Large intestine (tissue), 3 donors: ENCODE measurements around the gene RNF144A. TPM values are rescaled to one million over a fixed set of nuclear protein-coding genes. Genes with fewer than 3 reads are reported as not detected.

Experiments used
- DNase-seq, 2 donors: peaks; one replicate each; pipeline versions ENCODE4 v3.0.0 to v3.0.0-alpha.2; 2013
- H3K27ac ChIP-seq: one replicate; pipeline ENCODE4 v1.5.1; 2013; ENCODE audit warnings: low read length
- H3K27me3 ChIP-seq: 2 replicates; pipeline ENCODE4 v1.6.1; 2013; ENCODE audit warnings: low read length; ENCODE audit not compliant: control insufficient read depth, insufficient read depth
- H3K36me3 ChIP-seq: 2 replicates; pipeline ENCODE4 v1.6.1; 2013; ENCODE audit warnings: low read length; ENCODE audit not compliant: control insufficient read depth, insufficient read depth
- H3K4me1 ChIP-seq: one replicate; pipeline ENCODE4 v1.6.1; 2013; ENCODE audit warnings: low read length; ENCODE audit not compliant: control insufficient read depth, insufficient read depth
- H3K4me3 ChIP-seq: one replicate; pipeline ENCODE4 v1.5.1; 2013; ENCODE audit warnings: low read length
- H3K9me3 ChIP-seq: one replicate; pipeline ENCODE4 v1.6.1; 2013; ENCODE audit warnings: mild to moderate bottlenecking, low read depth, low read length, moderate library complexity; ENCODE audit not compliant: control insufficient read depth
- WGBS: methylation state at CpG from one replicate; pipeline ENCODE4 v1.1.5; 2013; ENCODE audit warnings: low lambda C conversion rate; ENCODE audit not compliant: insufficient coverage; 5-methylcytosine and 5-hydroxymethylcytosine counted together
- polyA plus RNA-seq: library from polyadenylated mRNA; unstranded; fragments of 120-200 nt; gene quantifications from one replicate; pipeline ENCODE4 v1.2.1, GENCODE V29; 2013

RNF144A gene
- polyA plus RNA-seq, 1 donor: 7.2 TPM

GRCh38 chr2:7015007-7015950 is 98.1 kb downstream of the RNF144A start:
- Histone ChIP-seq H3K36me3 (no peaks in the 10 kb centered on the region), H3K4me3 (no peak overlapping the region), H3K9me3 (no peaks in the 10 kb centered on the region), H3K27me3 (no peaks in the 10 kb centered on the region), H3K4me1 (no peaks in the 10 kb centered on the region), H3K27ac (no peak overlapping the region)
- no peak for DNase-seq
- WGBS: no CpG with 5 or more reads among the region's 12 CpGs

- no peaks in the 10 kb centered on the region for H3K9me3 ChIP-seq
- H3K36me3 ChIP-seq: no peaks in the 10 kb centered on the region
- DNase-seq: no peak
- H3K4me3 ChIP-seq: no peak overlapping the region
- H3K27me3 ChIP-seq: no peaks in the 10 kb centered on the region
- 75% methylated on average over 2 of the region's 3 CpGs for WGBS
- H3K4me1 ChIP-seq: no peaks in the 10 kb centered on the region
- H3K27ac ChIP-seq: no peak overlapping the region
These were observed 98.9 kb downstream of the RNF144A start for GRCh38 chr2:7016148-7016547.

- Histone ChIP-seq H3K4me1 (no peaks in the 10 kb centered on the region), H3K4me3 (no peak overlapping the region), H3K9me3 (no peaks in the 10 kb centered on the region), H3K27ac (no peak overlapping the region), H3K27me3 (no peaks in the 10 kb centered on the region), H3K36me3 (no peaks in the 10 kb centered on the region)
- DNase-seq: no peak
- WGBS: no CpG with 5 or more reads among the region's 11 CpGs
These were observed 99.5 kb downstream of the RNF144A start for GRCh38 chr2:7016601-7017211.

GRCh38 chr2:7017671-7018281 is 100.6 kb downstream of the RNF144A start:
- Histone ChIP-seq H3K27me3 (no peaks in the 10 kb centered on the region), H3K36me3 (no peaks in the 10 kb centered on the region), H3K4me3 (no peak overlapping the region), H3K4me1 (peaks cover 2% of the 10 kb centered on the region), H3K27ac (no peak overlapping the region), H3K9me3 (no peaks in the 10 kb centered on the region)
- DNase-seq: no peak
- WGBS: no CpG with 5 or more reads among the region's 14 CpGs

- Histone ChIP-seq H3K4me3 (no peak overlapping the region), H3K36me3 (no peaks in the 10 kb centered on the region), H3K9me3 (no peaks in the 10 kb centered on the region), H3K4me1 (peaks cover 6% of the 10 kb centered on the region), H3K27me3 (no peaks in the 10 kb centered on the region), H3K27ac (no peak overlapping the region)
- no CpG with 5 or more reads among the region's 12 CpGs for WGBS
- DNase-seq: no peak
These were observed 101.1 kb downstream of the RNF144A start for GRCh38 chr2:7018282-7018701.

GRCh38 chr2:7018767-7019166 is 101.6 kb downstream of the RNF144A start:
- Histone ChIP-seq H3K27me3 (no peaks in the 10 kb centered on the region), H3K4me1 (peaks cover 8% of the 10 kb centered on the region), H3K36me3 (no peaks in the 10 kb centered on the region), H3K27ac (no peak overlapping the region), H3K9me3 (no peaks in the 10 kb centered on the region), H3K4me3 (no peak overlapping the region)
- DNase-seq: no peak
- no CpG with 5 or more reads among the region's 5 CpGs for WGBS

GRCh38 chr2:7019191-7019590 is 102.0 kb downstream of the RNF144A start:
- peaks cover 8% of the 10 kb centered on the region for H3K4me1 ChIP-seq
- no peaks in the 10 kb centered on the region for H3K36me3 ChIP-seq
- DNase-seq: no peak
- H3K27me3 ChIP-seq: no peaks in the 10 kb centered on the region
- no peak overlapping the region for H3K27ac ChIP-seq
- no CpG with 5 or more reads among the region's 17 CpGs for whole genome bisulfite sequencing
- H3K9me3 ChIP-seq: no peaks in the 10 kb centered on the region
- no peak overlapping the region for H3K4me3 ChIP-seq

- Histone ChIP-seq H3K27me3 (no peaks in the 10 kb centered on the region), H3K4me1 (peaks cover 8% of the 10 kb centered on the region), H3K27ac (no peak overlapping the region), H3K4me3 (no peak overlapping the region), H3K9me3 (no peaks in the 10 kb centered on the region), H3K36me3 (no peaks in the 10 kb centered on the region)
- no CpG with 5 or more reads among the region's 6 CpGs for WGBS
- DNase-seq: no peak
These were observed 102.8 kb downstream of the RNF144A start for GRCh38 chr2:7020059-7020458.

- H3K9me3 ChIP-seq: no peaks in the 10 kb centered on the region
- H3K27ac ChIP-seq: no peak overlapping the region
- H3K4me1 ChIP-seq: peaks cover 8% of the 10 kb centered on the region
- no peaks in the 10 kb centered on the region for H3K36me3 ChIP-seq
- H3K4me3 ChIP-seq: no peak overlapping the region
- WGBS: no CpG with 5 or more reads among the region's 8 CpGs
- DNase-seq: no peak
- no peaks in the 10 kb centered on the region for H3K27me3 ChIP-seq
These were observed 103.3 kb downstream of the RNF144A start for GRCh38 chr2:7020468-7020867.

- Histone ChIP-seq H3K9me3 (no peaks in the 10 kb centered on the region), H3K27me3 (no peaks in the 10 kb centered on the region), H3K4me1 (peaks cover 8% of the 10 kb centered on the region), H3K27ac (no peak overlapping the region), H3K36me3 (no peaks in the 10 kb centered on the region), H3K4me3 (no peak overlapping the region)
- WGBS: 100% methylated on average over 4 of the region's 11 CpGs
- no peak for DNase-seq
These were observed 103.8 kb downstream of the RNF144A start for GRCh38 chr2:7020939-7021470.
